ENCODE data around the gene PCIF1.
"Not testable (repeated sequence)": the region's sequence is repeated elsewhere in the genome, so short reads cannot be mapped to it uniquely, and the experiment has no call there.

PCIF1 gene

DNA sequence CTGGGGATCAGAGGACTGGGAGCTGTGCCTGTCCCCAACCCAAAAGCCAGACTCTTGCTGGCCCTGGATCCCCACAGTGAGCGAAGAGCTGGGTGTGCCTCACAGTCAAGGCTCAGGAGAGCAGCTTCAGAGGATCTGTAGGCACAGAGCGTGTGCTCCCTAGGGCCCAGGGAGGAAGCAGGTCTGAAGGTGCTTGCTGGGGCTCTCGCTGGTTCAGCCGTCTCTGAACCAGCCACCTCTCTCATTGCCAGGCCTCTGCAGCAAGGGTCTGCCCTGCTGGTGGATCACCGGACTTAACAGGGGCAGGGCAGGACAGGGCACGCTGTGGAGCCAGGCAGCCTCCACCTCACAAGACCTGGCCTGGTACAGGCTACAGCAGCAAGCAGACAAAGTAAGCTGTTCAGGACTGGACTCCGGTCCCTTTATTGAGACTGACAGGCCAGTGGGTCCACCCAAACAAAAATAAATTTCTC, 13.8 kb downstream of the PCIF1 start:
- DNase-seq = no peak

DNA sequence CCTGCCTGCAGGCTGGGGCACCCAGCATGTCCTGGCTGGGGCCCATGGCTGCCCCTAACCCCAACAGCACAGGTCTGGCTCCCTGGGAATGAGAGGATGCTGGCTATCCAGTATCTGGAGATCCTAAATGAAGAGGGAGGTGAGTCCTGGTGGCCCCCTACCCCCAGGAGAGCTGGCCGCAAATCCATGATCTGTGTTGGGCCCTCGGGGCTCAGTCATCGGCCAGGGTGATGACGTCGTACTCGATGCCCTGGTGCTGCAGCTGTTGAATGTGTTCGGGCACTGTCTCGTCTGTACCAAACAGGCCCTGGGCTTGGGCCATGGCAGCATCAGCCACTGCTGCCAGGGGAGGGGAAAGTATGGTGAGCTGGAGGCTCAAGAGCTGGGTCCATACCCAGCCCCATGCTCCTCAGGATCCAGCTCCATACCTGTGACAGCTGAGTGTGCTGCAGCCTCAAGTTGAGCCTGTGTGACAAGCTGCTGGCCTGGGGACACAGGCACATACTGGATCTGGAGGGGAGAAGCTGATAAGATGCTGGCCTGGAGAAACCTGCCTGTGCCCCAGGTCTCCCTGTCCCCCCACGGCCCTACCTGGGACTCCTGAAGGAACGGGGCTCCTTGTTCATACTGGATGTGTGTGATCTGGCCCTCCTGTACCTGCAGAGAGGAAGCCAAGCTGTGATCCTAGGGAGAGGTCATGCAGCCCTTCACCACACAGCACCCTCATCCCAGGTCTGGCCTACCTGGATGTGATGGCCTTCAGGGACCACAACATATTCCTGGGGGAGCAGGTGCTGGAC, 14.5 kb downstream of the PCIF1 start:
- DNase-seq = no peak

DNA sequence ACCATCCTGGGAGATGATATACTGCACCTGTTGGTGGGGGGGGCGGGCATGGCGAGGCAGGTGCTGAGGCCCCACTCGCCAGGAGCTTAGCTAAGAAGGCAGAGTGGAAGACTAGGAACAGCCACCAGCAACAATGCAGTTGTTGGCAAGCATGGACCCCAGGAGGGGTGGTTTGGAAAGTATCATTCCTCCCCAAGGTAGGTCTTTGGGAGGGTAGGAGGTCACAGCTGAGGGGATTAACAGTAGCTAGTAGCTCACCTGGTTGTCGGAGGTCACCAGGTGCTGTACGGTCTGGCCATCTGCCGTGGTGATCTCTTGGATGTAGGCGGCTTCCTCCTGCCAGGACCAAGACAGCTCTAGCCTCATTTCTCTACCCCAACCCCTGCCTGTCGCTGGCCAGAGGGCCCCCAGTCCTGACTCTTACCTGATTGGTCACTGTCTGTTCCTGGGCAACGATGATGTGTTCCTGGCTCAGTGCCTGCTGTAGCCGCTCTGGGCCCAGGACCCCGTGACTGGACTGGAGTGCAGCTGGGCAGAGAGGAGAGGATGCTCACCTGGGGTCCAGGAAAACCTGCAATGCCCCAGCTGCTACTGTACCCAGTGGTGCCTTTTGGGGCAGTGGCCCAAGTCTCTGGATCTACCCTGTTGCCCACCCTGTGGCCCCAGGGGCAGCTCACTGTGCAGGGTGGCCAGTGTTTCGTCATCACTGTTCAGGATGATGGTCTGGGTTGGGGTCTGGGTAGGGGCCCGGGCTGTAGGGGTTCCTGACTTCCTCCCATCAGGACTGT, 15.3 kb downstream of the PCIF1 start:
- no peak for DNase-seq

DNA sequence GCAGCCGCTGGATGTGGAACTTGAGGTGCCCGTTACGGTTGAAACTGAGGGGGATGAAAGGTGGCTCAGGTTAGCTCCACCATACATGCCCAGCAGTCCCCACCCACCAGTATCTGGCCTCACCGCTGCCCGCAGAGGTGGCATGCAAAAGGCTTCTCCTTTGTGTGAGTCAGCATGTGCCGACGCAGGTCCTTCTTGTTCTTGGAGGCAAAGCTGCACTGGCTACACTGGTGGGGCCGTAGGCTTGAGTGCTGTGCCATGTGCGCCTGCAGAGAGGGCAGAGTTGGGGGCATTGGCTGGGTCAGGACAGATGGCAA, 15.8 kb downstream of the PCIF1 start:
- no peak for DNase-seq

DNA sequence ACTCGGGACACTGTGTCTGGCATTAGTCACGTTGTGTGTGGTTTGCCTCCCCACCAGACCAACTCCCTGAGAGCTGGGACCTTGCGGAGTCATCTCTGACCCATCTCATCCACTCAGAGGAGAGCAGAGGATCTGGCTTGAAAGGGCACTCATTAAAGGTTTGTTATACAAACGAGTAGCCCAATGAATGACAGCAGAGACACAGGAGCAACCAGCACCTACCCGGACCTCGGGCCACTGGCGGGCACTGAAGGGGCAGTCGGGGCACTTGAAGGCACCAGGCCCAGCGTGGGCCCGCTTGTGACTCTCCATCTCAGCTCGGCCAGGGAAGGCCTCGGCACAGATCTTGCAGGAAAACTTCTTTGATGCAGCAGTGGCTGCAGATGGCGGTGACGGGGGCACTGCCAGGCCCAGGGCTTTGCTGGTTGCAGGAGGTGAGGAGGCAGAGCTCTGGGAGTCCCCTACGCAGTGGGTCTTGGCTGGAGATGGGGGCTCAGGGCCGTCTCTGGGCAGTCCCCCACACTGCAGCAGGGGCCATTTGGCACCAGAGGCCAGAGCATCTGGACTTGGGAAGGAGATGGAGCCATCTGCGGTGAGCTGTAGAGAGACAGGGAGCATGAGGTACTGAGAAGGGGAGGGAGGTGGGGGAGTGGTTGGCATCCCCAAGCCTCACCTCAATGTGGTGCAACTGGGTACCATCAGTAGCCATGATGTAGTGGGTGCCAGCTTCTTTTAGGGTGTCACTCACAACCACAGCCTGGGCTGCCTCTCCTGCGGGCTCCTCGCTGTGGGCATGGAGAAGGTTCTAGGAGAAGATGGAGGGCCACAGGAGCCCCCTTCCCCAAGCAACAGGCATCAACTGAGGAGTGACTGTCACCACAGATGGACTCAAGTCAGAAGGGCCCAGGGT, 17.7 kb downstream of the PCIF1 start:
- DNase-seq = no peak

DNA sequence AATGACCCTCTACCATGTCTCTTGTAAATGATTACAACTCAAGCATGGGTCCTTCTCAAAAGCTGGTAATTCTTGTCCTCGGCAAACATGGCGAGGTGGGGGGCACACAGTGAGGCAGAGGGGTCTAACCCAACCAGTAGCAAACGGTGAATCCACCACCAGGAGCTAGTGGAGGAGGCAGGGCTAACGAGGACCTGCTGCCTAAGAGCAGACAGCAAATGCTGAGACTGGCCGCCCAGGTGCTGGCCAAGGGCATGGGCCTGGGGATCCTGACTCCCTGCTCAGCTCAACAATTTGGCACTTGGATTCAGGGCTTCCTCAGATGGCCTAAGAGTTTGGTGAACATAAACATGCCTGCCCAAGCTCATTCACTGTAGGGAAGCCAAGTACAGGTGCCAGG, 18.4 kb downstream of the PCIF1 start:
- DNase-seq = no peak

DNA sequence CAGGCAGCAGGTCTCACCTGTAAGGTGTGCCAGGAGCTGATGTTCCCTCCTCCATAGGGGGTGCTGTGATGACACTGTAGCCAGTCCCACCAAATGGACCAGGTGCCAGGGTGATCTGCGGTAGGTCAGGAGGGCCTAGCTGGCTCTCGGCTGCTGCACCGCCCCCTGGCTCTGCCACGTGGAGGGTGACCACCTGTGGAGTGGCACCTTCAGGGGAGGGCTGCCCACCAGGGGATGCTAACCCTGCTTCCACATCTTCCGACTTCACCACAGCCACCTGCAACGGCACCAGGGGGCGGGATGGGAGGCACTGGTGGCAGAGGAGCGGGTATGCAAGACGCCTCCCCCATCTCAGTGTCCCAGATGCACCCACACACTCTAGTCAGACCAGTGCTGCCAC, 19.2 kb downstream of the PCIF1 start:
- no peak for DNase-seq

DNA sequence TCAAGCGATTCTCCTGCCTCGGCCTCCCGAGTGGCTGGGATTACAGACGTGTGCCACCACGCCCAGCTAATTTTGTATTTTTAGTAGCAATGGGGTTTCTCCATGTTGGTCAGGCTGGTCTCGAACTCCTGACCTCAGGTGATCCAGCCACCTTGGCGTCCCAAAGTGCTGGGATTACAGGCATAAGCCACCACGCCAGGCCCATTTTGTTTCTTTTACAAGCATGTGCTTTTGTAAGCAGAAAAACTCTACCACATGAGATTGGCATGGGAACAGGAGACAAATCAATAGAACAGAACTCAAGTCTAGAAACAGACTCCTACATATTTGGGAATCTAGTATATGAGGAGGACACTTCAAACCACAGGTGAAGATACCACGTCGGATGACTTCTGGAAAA, 21.8 kb downstream of the PCIF1 start:
- not testable (repeated sequence) for DNase-seq

DNA sequence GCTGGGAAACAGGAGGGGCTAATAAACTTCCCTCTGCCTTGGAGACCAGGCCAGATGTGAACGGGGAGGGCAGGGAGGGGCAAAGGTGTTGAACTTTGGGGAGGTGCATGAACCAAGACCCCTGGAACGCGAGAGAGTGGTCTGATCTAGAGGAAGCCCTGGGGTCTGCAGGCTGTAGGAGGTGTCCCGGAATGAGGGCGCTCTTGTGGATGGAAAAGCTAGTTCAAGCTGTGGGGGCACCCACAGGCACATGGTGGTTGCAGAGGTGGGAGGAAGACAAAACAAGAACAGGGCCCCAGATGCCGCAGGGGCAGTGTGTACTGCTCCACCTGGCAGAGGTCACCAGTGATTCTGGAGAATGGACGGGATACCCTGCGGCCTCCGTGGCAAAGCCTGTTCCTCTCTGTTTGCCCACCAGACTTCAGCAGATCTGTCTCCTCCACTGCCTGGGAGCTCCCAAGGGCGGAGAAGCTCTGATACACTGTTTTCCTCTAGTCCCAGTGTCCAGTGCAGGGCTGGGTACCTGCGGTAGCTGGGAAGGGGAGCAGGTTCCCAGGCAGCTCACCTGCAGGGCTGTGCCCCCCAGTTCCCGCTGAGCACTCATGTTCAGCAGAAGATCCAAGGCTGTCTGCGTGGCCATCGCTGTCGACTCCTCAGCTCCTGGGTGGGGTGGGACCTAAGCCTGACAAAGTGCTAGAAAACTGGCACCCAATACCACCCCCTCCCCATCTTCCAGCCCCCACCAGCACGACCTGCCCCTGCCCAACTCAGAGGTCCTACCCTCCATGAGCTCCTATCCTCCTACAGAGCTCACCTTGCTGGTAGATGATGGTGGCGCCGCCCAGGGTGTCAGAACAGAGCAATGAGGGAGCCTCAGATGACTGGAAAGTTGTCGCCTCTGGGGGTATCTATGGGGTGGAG, 22.8 kb downstream of the PCIF1 start:
- no peak for DNase-seq

DNA sequence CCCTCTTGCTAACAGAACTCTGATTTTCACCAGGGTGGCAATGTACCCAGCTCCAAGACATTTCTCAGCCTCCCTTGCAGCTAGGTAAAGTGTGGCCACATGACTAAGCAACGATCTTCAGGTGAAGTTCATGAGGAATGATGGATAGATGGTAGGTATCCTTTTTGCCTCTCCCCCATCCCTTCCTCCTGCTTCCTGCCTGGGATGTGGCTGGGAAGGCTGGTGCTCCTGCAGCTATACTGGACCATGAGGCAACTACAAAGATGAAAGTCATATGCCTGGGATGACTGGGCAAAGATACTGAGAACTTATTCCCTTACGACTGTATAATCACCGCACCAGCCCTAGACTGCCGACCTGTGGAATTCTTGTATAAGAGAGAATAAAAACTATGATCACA, 24.1 kb downstream of the PCIF1 start:
- DNase-seq = no peak

DNA sequence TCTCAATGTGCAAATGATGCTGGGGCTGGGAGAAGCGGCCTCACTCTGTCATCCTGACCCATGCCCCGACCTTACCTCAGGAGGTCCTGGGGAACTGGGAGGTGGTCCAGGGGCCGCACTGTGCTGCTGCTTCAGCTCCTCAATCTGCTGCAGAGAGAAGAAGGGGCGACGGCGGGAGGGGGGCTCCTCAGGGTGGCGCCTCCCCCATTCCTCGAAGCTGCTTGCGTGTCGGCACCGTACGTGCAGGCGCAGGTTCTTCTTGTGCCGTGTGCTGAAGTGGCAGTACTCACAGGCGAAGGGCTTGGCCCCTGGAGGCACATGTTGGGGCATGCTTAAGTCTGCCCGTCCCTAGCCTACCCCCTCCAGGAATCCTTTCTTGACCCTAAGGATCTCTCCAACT, 24.6 kb downstream of the PCIF1 start:
- no peak for DNase-seq

DNA sequence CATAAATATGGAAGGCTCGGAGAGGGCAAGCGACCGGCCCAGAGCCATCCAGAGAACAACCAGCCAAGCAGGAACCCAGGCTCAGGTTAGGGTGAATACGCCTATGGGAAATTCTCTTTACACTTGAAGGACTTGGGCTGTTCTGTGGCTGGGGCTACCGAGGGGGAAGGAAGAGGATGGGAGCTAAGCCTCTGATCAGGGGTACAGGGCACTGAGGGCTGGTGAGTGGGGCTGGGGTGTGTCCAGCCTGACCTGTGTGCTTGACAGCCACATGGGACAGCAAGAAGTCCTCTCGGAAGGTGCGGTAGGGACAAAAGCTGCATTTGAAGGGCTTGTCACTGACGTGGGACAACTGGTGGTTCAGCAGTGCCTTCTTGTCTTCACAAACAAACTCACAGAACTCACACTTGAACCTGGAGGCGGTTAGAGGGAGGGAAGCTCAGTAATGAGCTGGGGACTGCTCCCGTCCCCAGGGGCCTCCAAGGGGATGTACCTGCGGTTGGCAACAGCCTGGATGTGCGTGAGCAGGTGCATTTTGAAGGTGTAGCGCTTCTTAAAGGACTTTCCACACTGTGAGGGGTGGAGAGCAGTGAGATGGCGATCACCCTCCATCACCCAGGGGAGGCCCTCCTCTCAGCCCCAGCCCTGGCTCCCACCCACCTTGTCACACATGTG, 25.6 kb downstream of the PCIF1 start:
- DNase-seq = no peak

DNA sequence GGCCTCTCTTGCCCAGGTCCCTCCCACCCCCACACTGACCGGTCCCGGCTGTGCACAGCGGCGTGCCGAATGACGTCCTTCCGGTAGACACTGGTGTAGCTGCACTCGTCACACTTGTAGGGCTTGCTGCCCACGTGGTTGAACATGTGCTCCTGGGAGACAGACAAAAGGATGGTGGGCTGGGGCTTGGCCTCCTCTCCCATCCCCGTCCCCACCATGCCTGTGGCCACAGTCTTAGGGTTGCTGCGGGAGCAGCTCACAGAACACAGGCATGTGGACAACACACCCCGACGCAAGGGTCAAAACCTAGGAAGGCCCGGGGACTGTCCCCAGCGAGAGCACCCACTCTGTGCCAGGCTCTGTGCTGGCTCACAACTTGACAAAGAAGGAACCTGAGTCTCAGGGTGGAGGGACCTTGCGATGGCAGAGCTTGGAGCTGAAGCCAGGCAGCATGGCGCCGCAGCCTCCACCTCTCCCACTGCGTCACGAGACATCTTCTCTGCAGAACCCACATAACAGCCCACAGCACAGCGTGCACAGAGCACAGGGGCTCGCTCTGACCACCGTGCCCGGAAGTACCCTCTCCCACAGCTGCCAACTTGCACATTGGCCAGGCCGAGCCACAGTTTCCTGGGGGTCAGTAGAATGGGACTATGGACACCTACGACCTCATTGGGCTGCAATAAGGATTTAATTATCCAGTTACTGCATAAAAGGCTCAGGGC, 27.7 kb downstream of the PCIF1 start:
- DNase-seq = no peak

DNA sequence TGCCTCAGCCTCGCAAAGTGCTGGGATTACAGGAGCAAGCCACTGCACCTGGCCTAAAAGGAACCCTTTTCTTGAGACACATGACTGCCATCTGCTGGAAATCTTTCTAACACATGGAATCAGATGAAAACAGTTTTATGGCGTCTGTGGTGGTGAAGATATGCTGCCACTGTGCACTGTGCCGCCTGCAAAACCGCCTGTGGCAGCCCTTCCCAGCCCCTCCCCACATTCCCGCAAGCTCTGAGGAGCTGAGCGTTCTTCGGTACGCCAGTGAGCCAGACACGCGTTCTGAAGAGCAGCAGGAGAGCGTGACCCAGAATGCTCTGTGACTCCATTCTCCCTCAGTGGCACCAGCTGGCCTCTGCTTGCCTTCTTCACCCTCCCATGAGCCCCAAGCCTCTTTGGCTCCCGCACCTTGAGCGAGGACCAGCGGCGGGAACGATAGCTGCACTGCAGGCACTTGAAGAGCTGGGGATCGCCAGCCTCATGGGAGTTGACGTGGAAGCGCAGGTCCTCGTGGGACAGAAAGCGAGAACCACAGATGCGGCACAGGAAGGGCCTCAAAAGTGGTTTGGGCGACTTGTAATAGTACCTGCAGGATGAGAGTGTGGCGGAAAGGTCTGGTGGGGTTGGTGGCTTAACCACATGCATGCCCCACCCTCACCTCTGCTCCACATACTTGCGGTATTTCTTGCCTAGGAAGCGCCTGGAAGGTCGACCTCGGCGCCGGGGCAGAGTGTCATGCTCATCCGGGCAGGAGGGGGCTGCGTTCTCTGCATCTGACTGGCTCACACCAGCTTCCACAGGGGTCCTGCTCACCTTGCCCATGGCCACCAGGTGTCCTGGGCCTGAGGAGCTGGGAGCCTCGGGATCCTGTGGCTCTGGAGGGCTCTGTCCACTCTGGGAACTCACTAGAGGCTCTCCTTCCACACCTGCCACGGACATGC, 28.8 kb downstream of the PCIF1 start:
- no peak for DNase-seq

DNA sequence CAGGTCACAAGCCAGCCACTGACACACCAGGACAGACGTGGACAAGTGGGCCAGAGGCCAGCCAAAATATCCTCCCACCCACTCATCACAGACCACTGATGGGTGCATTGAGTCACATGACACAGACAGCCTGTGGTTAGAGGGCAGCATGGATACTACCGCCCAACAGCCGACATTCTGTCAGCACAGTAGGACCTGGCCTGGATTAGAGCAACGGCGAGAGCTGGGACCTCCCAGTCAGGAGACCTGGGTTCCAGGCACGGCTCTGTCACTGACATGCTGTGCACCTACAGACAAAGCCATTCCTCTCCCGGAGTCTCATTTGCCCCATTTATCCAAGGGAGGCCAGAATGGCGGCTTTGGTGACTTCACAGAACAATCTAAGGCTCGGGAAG, 29.5 kb downstream of the PCIF1 start:
- no peak for DNase-seq

DNA sequence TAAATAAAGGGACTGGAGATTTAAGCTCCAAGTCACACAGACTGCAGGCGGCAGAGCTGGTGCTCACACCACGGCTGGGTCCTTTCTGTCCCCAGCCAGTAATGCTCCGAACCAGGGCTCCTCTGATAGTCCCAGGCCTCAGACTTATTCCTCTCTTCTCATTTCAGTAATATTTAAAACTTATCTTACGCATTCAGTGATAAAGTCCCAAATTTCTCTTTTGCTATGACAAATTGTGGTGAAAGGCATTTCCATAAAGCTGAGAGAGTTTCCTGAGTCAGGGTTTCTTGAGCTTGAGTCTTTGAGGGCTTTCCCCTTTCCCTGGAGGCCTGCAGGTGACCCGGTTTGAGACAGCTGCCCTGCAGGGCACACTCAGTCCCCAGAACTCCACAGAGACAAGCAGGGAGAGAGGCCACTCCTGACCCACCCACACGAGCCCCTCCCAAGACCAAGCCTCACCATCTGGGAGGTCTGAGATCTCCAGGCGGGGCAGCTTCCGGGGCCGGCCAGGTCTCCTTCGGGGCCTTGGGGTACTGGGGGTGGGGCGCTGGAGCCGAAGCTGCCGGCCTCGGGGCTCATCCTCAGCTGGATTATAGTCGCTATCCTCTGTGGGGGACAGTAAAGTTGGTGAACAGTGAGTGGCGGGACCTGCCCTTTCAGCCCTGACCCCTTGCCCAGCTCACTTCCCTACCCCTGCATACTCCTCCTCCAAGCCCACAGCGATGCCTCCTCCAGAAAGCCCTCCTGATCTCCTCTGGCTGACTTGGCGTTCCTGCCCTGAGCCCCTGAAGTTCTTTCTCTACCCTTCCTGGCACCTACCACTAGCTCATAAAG, 30.9 kb downstream of the PCIF1 start:
- no peak for DNase-seq

DNA sequence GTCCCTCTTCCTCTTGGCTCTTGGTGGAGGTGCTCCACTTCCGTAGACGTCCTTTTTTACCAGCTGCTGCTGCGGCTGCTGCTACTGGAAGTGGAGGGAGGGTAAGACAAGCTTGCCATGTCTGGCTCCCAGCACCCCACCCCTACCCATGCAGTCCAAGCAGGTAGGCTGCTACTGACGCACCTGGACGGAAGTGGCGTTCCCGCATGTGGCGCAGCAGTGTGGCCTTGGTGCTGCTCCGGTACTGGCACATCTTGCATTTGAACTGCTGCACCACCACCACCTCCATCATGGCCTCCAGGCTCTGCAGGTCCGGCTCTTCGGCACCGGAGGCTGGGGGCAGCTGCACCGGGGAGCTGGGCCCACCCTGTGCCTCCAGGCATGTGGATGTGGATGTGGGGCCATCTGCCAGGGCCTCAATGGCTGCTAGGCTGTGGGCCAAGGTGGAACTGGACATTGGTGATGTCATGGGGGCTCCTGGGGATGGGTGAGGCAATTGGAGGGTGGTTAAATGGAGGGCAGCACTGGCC, 33.1 kb downstream of the PCIF1 start:
- no peak for DNase-seq

DNA sequence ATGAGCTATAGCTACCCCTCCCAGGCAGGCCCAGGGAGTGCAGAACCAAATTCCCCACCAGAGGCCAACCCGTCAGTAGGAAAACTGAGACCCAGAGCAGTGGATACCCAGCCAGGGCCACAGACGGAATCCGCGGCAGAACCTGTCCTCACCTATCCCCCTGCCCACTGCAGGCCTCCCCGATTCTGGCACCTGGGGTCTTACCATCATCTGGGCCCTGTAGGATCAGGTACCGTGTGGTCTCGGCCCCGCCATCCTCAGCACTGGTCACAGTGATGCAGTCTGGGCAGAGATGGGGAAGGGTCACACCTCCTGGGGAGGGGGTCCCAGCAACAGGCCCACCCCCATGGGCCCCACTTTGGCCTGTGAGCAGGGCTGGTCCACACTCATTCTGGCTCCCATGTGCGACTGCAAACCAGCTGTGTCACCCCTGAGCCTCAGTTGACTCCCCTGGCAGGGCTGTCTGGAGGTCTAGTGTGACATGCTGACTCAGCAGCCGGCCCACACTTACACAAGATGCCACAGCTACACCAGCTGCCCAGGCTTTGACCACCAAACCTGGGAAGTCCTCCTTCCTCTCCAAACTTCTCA, 33.7 kb downstream of the PCIF1 start:
- no peak for DNase-seq

Measured in KG1 (cell line).